GM12891 (cell line): ENCODE results near the gene RFX3.

Experiments
- DNase-seq: peaks from one replicate; pipeline ENCODE4 v3.0.0; 2011; ENCODE audit warnings: low spot score; ENCODE audit not compliant: insufficient read length
- FAIRE-seq: peaks from 2 replicates; lab custom pipeline; 2011; peaks lifted over from hg19 to GRCh38; lab: Jason Lieb, UNC
- PAX5 ChIP-seq: IDR thresholded peaks from 2 replicates; pipeline ENCODE4 v1.6.1; 2011; ENCODE audit warnings: low read length, moderate library complexity, mild to moderate bottlenecking; ENCODE audit not compliant: insufficient read depth, severe bottlenecking
- POLR2A ChIP-seq: IDR thresholded peaks from 2 replicates; pipeline ENCODE4 v1.6.1; 2011; ENCODE audit warnings: low read depth, low read length, control low read depth
- POLR2AphosphoS5 ChIP-seq: IDR thresholded peaks from 2 replicates; pipeline ENCODE4 v1.6.1; 2011; ENCODE audit warnings: low read depth, low read length, control low read depth
- POU2F2 ChIP-seq: IDR thresholded peaks from 2 replicates; pipeline ENCODE4 v1.6.1; 2011; ENCODE audit warnings: low read depth, mild to moderate bottlenecking, control low read depth, low read length, moderate library complexity
- SPI1 ChIP-seq: IDR thresholded peaks from 2 replicates; pipeline ENCODE4 v1.6.1; 2011; ENCODE audit warnings: low read depth, low read length, control low read depth
- TAF1 ChIP-seq: IDR thresholded peaks from 2 replicates; pipeline ENCODE4 v1.6.1; 2011; ENCODE audit warnings: low read depth, low read length, control low read depth

RFX3 gene

DNA sequence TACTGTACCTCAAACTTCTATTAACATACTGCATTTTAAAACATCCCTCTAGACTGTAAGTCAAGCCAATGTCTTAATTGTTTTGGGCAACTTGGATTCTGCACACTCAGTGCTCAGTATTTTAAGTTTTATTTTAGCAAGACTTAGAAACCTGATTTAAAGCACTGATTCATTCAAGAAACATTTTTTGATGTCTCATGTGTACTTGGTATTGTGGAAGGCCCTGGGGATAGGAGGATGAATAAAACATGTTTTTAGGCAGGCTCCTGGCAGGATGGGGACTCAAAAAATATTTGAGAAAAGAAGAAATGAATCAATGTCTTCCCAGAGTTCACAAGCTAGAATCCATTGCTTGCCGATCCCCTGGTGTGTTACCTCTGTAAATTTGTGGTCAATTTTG, 347.9 kb downstream of the RFX3 start:
- FAIRE-seq (no peak), DNase-seq (no peak)
- TF ChIP-seq POLR2A (no peak), TAF1 (no peak), POU2F2 (no peak), PAX5 (no peak), POLR2AphosphoS5 (no peak), SPI1 (no peak)

DNA sequence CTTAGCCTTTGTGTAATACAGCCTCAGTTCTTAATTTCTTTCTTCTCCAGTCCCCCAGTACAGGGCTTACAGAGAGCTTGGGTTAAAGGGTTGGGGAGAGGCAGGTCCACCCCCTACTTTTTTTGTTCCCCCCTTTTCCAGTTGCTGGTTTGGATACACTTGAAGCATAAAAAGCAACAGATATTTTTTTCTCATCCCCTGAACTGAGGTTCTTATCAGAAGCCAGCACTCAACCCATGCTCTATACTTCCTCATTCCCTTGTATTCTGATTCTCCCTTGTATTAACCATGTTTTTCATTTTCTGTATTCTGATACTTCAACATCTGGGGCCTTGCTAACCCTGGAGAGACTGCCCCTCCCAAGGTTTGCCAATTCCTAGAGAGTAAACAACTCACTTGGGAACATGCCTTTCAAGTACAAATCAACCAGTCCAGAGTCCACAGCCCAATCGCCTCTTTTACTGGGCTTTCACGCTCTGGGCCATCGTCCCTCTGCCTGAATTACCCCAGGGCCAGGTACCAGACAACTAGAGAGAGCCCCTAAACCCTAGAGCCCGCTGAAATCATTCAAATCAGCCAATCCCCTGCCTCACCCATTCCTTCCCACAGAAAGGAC, 348.5 kb downstream of the RFX3 start:
- FAIRE-seq (no peak), DNase-seq (no peak)
- TF ChIP-seq PAX5, result no peak
- no peak for TF ChIP-seq POLR2AphosphoS5
- TF ChIP-seq POU2F2, result no peak
- no peak for TF ChIP-seq TAF1
- TF ChIP-seq SPI1, result no peak
- no peak for TF ChIP-seq POLR2A

DNA sequence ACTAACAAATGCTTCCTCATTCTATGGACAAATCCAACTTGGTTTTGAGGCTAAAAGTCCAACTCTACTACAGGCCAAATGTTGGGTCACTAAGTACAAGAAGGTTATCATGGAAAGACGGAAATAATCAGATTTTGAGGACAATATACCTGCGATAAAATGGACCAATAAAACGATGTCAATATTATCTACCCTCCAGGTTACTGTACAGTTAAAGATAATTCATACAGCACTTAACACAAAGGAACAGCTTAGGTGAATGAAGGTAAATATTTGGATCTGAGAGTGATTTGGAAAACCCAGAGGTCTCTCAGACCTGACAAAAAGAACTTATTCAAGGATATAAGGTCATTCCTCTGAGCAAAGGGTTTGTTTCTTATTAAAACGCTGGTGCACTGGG, 352.4 kb downstream of the RFX3 start:
- TF ChIP-seq PAX5, result no peak
- TF ChIP-seq SPI1, result no peak
- no peak for TF ChIP-seq TAF1
- no peak for TF ChIP-seq POU2F2
- TF ChIP-seq POLR2AphosphoS5, result no peak
- no peak for TF ChIP-seq POLR2A
- DNase-seq (no peak), FAIRE-seq (no peak)

DNA sequence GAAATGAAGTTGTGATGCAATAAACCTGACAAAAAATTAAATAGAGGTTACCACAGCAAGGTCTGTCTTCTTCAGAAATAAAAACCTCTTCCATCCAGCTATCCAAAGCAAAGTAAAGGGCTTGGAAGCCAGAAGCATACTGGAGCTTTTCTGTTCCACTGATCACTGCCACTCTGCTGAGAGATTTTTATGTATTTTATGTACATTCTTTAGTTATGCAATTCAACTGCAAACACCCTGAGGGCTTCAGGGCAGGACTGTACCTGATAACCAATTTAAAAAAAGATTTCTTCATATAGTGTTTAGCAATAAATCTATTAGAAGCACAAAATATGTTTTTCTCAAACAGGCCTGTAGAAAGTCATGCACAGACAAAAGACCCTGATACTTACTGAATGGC, 355.0 kb downstream of the RFX3 start:
- no peak for TF ChIP-seq TAF1
- FAIRE-seq, result no peak
- no peak for DNase-seq
